GM12873 (cell line): ENCODE data around the gene PIGT.

Experiments used
- CTCF ChIP-seq: IDR thresholded peaks from 2 replicates; pipeline ENCODE4 v1.5.1; 2012; ENCODE audit warnings: low read depth, mild to moderate bottlenecking, moderate library complexity, low read length, control low read depth; ENCODE audit not compliant: insufficient read depth; ENCODE audit errors: missing control alignments

Gene PIGT

GRCh38 chr20:45415822-45416637, at the start of gene PIGT:
Gene PIGT, plus strand, starts transcription at chr20:45416141. Its CDS starts 16 bp downstream, at chr20:45416157.
- TF ChIP-seq CTCF: no peak

- TF ChIP-seq CTCF: no peak
These were observed 49.7 kb upstream of the PIGT start for GRCh38 chr20:45366192-45366591.

- TF ChIP-seq CTCF: no peak
These were observed 49.3 kb upstream of the PIGT start for GRCh38 chr20:45366631-45367030.

GRCh38 chr20:45367126-45367525, 48.8 kb upstream of the PIGT start:
- TF ChIP-seq CTCF: no peak

GRCh38 chr20:45368221-45368980, 47.5 kb upstream of the PIGT start:
- no peak for TF ChIP-seq CTCF

- TF ChIP-seq CTCF: no peak
These were observed 45.3 kb upstream of the PIGT start for GRCh38 chr20:45370571-45371160.

GRCh38 chr20:45372241-45372640, 43.7 kb upstream of the PIGT start:
- no peak for TF ChIP-seq CTCF
